ENCODE results near the gene PPP1R27. TPM values are rescaled to one million over a fixed set of nuclear protein-coding genes. Genes with fewer than 3 reads are reported as not detected.
"Not testable (repeated sequence)": the region's sequence is repeated elsewhere in the genome, so short reads cannot be mapped to it uniquely, and the experiment has no call there.

The PPP1R27 gene
- total RNA-seq, 3 donors from 2014 or later, result not detected

- Mint-ChIP-seq H3K27me3 (ENCODE audit: low read depth) (no peaks in the 10 kb centered on the region), H3K4me1 (ENCODE audit: low read depth) (peaks cover 4% of the 10 kb centered on the region), H3K36me3 (ENCODE audit: insufficient read depth) (peaks cover 21% of the 10 kb centered on the region), H3K4me3 (no peak overlapping the region), H3K9me3 (no peaks in the 10 kb centered on the region)
- ATAC-seq (no peak), DNase-seq (no peak)
Measured at GRCh38 chr17:81851423-81851822, 16.6 kb upstream of the PPP1R27 start.

DNA sequence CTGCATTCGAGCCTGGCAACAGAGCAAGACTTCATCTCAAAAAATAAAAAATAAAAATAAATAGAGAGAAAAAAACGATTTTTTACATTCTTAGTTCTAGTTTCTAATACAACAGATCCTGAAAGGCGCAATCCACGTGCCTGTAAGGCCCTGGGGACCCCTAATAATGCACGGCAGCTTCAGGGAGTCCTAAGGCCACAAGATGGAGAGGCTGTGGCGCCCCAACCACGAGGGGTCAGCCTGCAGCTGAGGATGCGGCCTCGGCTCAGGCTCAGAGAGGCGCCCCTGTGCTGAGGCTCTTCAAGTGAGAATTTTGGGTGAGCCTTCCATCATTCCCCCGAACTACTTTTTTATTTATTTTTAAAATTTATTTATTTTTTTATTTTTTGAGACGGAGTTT lies 14.6 kb upstream of the PPP1R27 start:
- DNase-seq (no peak), ATAC-seq (no peak)
- no peaks in the 10 kb centered on the region for H3K27me3 Mint-ChIP-seq (ENCODE audit: low read depth)
- H3K4me3 Mint-ChIP-seq, result no peak overlapping the region
- H3K9me3 Mint-ChIP-seq, result no peaks in the 10 kb centered on the region
- peaks cover 32% of the 10 kb centered on the region for H3K36me3 Mint-ChIP-seq (ENCODE audit: insufficient read depth)
- no peaks in the 10 kb centered on the region for H3K4me1 Mint-ChIP-seq (ENCODE audit: low read depth)

DNA sequence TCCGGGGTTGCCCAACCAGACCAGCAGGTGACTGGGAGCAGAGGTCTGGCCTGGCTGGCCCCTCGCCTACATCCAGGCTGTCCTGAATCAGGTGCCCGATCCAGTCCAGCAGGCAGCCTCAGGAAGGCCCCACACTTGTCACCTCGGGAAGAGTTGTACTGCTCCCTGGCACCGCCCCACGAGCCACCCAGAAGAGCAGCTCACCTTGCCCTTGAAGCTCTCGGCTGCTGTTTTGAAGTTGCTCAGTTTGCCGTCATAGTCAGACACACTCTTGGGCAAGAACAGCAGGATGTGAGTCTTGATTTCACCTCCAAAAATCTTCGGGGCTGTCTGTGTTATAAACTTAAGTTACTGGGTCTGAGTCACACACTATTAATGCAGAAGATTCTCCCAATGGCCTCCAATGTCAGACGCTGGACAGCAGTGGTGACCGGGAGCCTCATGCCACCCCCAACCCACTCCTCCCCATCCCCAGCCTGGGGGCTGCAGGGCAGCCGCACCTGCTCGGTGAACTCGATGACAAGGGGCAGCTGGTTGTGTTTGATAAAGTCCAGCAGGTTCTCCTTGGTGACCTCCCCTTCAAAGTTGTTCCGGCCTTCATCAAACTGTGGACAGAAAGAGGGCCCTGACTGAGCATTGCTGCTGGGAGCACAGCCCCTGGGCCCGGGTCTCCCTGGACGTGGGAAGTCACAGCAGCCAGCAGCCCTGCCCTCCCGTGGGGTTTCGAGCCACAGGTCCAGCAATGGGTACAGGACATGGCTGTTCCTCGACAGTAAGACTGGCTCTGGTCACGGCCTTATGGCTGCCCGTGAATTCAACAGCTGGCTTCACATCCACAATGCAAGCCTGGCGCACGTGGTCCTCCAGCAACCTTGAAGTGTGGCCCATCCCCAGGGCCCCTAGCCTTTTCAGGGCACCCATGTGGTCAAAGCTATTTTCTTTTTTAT lies 12.2 kb upstream of the PPP1R27 start:
- ATAC-seq, result no peak
- Mint-ChIP-seq H3K9me3 (no peaks in the 10 kb centered on the region), H3K4me3 (no peak overlapping the region), H3K4me1 (ENCODE audit: low read depth) (no peaks in the 10 kb centered on the region), H3K27me3 (ENCODE audit: low read depth) (no peaks in the 10 kb centered on the region), H3K36me3 (ENCODE audit: insufficient read depth) (peaks cover 34% of the 10 kb centered on the region)
- DNase-seq, result no peak

DNA sequence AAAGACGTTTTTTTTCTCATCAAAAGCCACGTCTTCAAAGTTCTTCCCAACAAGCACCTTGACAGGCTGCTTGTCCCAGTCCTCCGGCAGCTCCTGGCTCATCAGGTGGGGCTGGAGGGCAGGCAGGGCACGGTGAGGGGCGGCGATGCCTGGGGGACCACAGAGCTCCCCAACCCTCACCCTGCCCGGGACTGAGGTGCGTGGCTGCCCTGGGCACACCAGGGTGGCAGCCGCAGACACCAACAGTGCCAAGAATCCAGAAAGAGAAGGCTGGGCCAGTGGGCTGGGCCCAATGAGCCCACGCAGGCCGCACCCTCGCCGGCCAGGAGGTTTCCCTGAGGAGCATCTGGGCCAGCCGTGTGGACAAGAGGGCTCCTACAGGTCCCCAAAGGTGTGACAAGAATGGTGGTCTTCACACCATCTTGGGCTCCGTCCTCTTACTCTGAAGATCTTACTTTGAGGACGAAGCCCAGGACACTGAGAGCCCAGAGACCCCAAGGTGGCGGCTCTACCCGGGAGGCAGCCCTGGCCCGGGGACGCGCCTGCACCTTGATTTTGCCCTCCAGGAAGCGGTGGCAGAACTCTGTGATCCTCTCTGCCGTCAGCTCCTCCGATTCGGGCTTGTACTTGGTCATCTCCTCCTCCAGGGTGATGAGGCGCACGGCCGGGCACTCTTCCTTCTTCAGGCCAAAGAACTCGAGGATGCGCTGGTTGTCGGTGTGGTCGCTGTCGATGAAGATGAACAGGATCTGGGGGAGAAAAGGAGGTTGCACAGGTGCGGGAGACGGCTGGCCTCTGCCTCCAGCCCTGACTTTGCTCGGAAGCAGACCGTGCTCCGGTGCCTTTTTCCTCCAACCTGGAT lies 11.3 kb upstream of the PPP1R27 start:
- peaks cover 26% of the 10 kb centered on the region for H3K36me3 Mint-ChIP-seq (ENCODE audit: insufficient read depth)

GRCh38 chr17:81845361-81845760 lies 10.5 kb upstream of the PPP1R27 start:
- Mint-ChIP-seq H3K9me3 (no peaks in the 10 kb centered on the region), H3K4me3 (no peak overlapping the region), H3K4me1 (ENCODE audit: low read depth) (no peaks in the 10 kb centered on the region), H3K27me3 (ENCODE audit: low read depth) (no peaks in the 10 kb centered on the region), H3K36me3 (ENCODE audit: insufficient read depth) (peaks cover 26% of the 10 kb centered on the region)
- ATAC-seq (no peak), DNase-seq (no peak)

More for the DNA sequence above, 11.3 kb upstream of the PPP1R27 start:
- Mint-ChIP-seq H3K4me3 (no peak overlapping the region), H3K9me3 (no peaks in the 10 kb centered on the region), H3K4me1 (ENCODE audit: low read depth) (no peaks in the 10 kb centered on the region), H3K27me3 (ENCODE audit: low read depth) (no peaks in the 10 kb centered on the region)
- ATAC-seq, result no peak
- DNase-seq, result no peak

- Mint-ChIP-seq H3K4me1 (ENCODE audit: low read depth) (no peaks in the 10 kb centered on the region), H3K9me3 (no peaks in the 10 kb centered on the region), H3K36me3 (ENCODE audit: insufficient read depth) (peaks cover 26% of the 10 kb centered on the region), H3K27me3 (ENCODE audit: low read depth) (no peaks in the 10 kb centered on the region), H3K4me3 (no peak overlapping the region)
- ATAC-seq (no peak), DNase-seq (no peak)
Measured at GRCh38 chr17:81844887-81845286, 10.0 kb upstream of the PPP1R27 start.

- ATAC-seq, result no peak
- Mint-ChIP-seq H3K4me1 (ENCODE audit: low read depth) (no peaks in the 10 kb centered on the region), H3K27me3 (ENCODE audit: low read depth) (no peaks in the 10 kb centered on the region), H3K36me3 (ENCODE audit: insufficient read depth) (peaks cover 26% of the 10 kb centered on the region), H3K4me3 (no peak overlapping the region), H3K9me3 (no peaks in the 10 kb centered on the region)
- no peak for DNase-seq
Measured at GRCh38 chr17:81844327-81844851, 9.5 kb upstream of the PPP1R27 start.

- Mint-ChIP-seq H3K9me3 (no peaks in the 10 kb centered on the region), H3K36me3 (ENCODE audit: insufficient read depth) (peaks cover 26% of the 10 kb centered on the region), H3K4me3 (no peak overlapping the region), H3K4me1 (ENCODE audit: low read depth) (no peaks in the 10 kb centered on the region), H3K27me3 (ENCODE audit: low read depth) (no peaks in the 10 kb centered on the region)
- no peak for ATAC-seq
- DNase-seq, result no peak
Measured at GRCh38 chr17:81843713-81844326, 9.0 kb upstream of the PPP1R27 start.

- no peaks in the 10 kb centered on the region for H3K27me3 Mint-ChIP-seq (ENCODE audit: low read depth)
- no peaks in the 10 kb centered on the region for H3K4me1 Mint-ChIP-seq (ENCODE audit: low read depth)
- no peak overlapping the region for H3K4me3 Mint-ChIP-seq
- H3K36me3 Mint-ChIP-seq (ENCODE audit: insufficient read depth), result peaks cover 26% of the 10 kb centered on the region
- no peak for DNase-seq
- H3K9me3 Mint-ChIP-seq, result no peaks in the 10 kb centered on the region
- ATAC-seq, result no peak
Measured at GRCh38 chr17:81842725-81843504, 8.1 kb upstream of the PPP1R27 start.

DNA sequence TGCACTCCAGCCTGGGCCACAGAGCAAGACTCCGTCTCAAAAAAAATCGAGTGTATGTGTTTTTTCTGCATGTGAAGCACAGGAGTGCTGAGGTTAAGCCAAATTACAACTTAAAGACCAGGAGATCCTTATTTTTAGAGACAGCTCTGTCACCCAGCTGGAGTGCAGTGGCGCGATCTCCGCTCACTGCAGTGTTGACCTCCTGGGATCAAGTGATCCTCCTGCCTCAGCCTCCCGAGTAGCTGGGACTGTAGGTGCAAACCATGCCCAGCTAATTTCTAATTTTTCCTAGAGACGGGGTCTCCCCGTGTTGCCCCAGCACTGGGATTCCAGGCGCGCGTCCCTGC lies 7.5 kb upstream of the PPP1R27 start:
- DNase-seq (no peak), ATAC-seq (no peak)
- Mint-ChIP-seq H3K4me3 (no peak overlapping the region), H3K36me3 (ENCODE audit: insufficient read depth) (peaks cover 26% of the 10 kb centered on the region), H3K4me1 (ENCODE audit: low read depth) (no peaks in the 10 kb centered on the region), H3K9me3 (no peaks in the 10 kb centered on the region), H3K27me3 (ENCODE audit: low read depth) (no peaks in the 10 kb centered on the region)

GRCh38 chr17:81841866-81842265 lies 7.0 kb upstream of the PPP1R27 start:
- Mint-ChIP-seq H3K36me3 (ENCODE audit: insufficient read depth) (peaks cover 24% of the 10 kb centered on the region), H3K4me1 (ENCODE audit: low read depth) (no peaks in the 10 kb centered on the region), H3K27me3 (ENCODE audit: low read depth) (no peaks in the 10 kb centered on the region), H3K4me3 (no peak overlapping the region), H3K9me3 (no peaks in the 10 kb centered on the region)
- ATAC-seq, result no peak
- DNase-seq, result no peak

GRCh38 chr17:81840826-81841778 lies 6.3 kb upstream of the PPP1R27 start:
- H3K36me3 Mint-ChIP-seq (ENCODE audit: insufficient read depth), result peaks cover 20% of the 10 kb centered on the region
- no peaks in the 10 kb centered on the region for H3K9me3 Mint-ChIP-seq
- ATAC-seq, result no peak
- H3K4me1 Mint-ChIP-seq (ENCODE audit: low read depth), result no peaks in the 10 kb centered on the region
- no peak overlapping the region for H3K4me3 Mint-ChIP-seq
- DNase-seq, result no peak
- H3K27me3 Mint-ChIP-seq (ENCODE audit: low read depth), result no peaks in the 10 kb centered on the region

GRCh38 chr17:81840059-81840458 lies 5.2 kb upstream of the PPP1R27 start:
- H3K27me3 Mint-ChIP-seq (ENCODE audit: low read depth); H3K4me1 Mint-ChIP-seq (ENCODE audit: low read depth); ATAC-seq; H3K9me3 Mint-ChIP-seq; DNase-seq; H3K4me3 Mint-ChIP-seq: not testable (repeated sequence)
- peaks cover 15% of the 10 kb centered on the region for H3K36me3 Mint-ChIP-seq (ENCODE audit: insufficient read depth)

All from activated T-cell treated with anti-CD3 and anti-CD28 coated beads, Interleukin-2, amount 50 U/mL, for 4 hours (primary cell).